A549 (cell line): ENCODE data around the gene P4HB. TPM values are rescaled to one million over a fixed set of nuclear protein-coding genes. Genes with fewer than 3 reads are reported as not detected.

Experiments used
- ATAC-seq, 2 experiments: fragments of 200-7000 bp in 1 of 2; fragments of >200 bp in 1 of 2; cut with Nextera tagmentation in 1 of 2; cut with Tn5 transposase in 1 of 2; 3 replicates each; pipeline versions ENCODE4 v1.8.0 to v1.9.1; 2018 to 2020; ENCODE audit warnings: mild to moderate bottlenecking in 1 of 2, moderate library complexity in 1 of 2
- CTCF ChIA-PET: fragments of 300-600 bp; sonication (Branson Sonifier 250); formaldehyde crosslinking; extraction: SDS; loops from one replicate; lab custom pipeline; 2021; ENCODE audit warnings: antibody characterized with exemption, inconsistent platforms; lab: Yijun Ruan, JAX
- POLR2A ChIA-PET: fragments of 350-600 bp; formaldehyde crosslinking; extraction: SDS; loops from one replicate; lab custom pipeline; 2021; ENCODE audit warnings: antibody characterized with exemption, inconsistent platforms; lab: Yijun Ruan, JAX
- DNase-seq, 2 experiments: peaks; one replicate each; pipeline versions ENCODE4 v3.0.0 to v3.0.0-alpha.2; 2011 to 2016; ENCODE audit warnings: low read depth in 1 of 2, low spot score in 1 of 2
- FAIRE-seq: peaks from 2 replicates; lab custom pipeline; 2011; peaks lifted over from hg19 to GRCh38; lab: Jason Lieb, UNC
- H3K27ac ChIP-seq, 2 experiments: fragments of >200 bp; sonication (Bioruptor Twin); formaldehyde crosslinking; 3 replicates each; pipeline ENCODE4 v1.5.1; 2016 to 2017
- H3K4me1 ChIP-seq: fragments of >200 bp; sonication (Bioruptor Twin); formaldehyde crosslinking; 3 replicates; pipeline ENCODE4 v1.6.1; 2016
- H3K4me2 ChIP-seq: fragments of >200 bp; sonication (Bioruptor Twin); formaldehyde crosslinking; 3 replicates; pipeline ENCODE4 v1.6.1; 2016
- H3K4me3 ChIP-seq: fragments of >200 bp; sonication (Bioruptor Twin); formaldehyde crosslinking; 3 replicates; pipeline ENCODE4 v1.5.1; 2016
- H3K9me3 ChIP-seq: fragments of >200 bp; sonication (Bioruptor Twin); formaldehyde crosslinking; 3 replicates; pipeline ENCODE4 v1.6.1; 2016
- CBX2 ChIP-seq: fragments of 200-600 bp; sonication (generic); IDR thresholded peaks from 2 replicates; pipeline ENCODE4 v1.6.1; 2016; ENCODE audit warnings: low read depth, mild to moderate bottlenecking, borderline replicate concordance
- CHD4 ChIP-seq: fragments of 200-600 bp; sonication (generic); IDR thresholded peaks from 2 replicates; pipeline ENCODE4 v1.6.1; 2016; ENCODE audit warnings: antibody characterized with exemption, mild to moderate bottlenecking, borderline replicate concordance
- EP300 ChIP-seq, 2 experiments: fragments of >200 bp; sonication (Bioruptor Twin); formaldehyde crosslinking; IDR thresholded peaks; 2 replicates in 1 of 2; 3 replicates in 1 of 2; pipeline ENCODE4 v1.6.1; 2016 to 2017
- FOXS1 ChIP-seq: fragments of 250-450 bp; sonication (Bioruptor Pico); IDR thresholded peaks from 2 replicates; pipeline ENCODE4 v1.5.0; 2020; ENCODE audit warnings: mild to moderate bottlenecking, moderate library complexity
- GATA3 ChIP-seq: IDR thresholded peaks from 2 replicates; pipeline ENCODE4 v1.6.1; 2012; ENCODE audit warnings: borderline replicate concordance
- HDAC2 ChIP-seq: fragments of 200-600 bp; sonication (generic); IDR thresholded peaks from 2 replicates; pipeline ENCODE4 v1.6.1; 2016
- HEYL ChIP-seq: fragments of 250-450 bp; sonication (Bioruptor Pico); IDR thresholded peaks from 2 replicates; pipeline ENCODE4 v1.8.0; 2021; ENCODE audit warnings: mild to moderate bottlenecking, moderate library complexity
- MYC ChIP-seq: IDR thresholded peaks from 2 replicates; pipeline ENCODE4 v1.6.1; 2012; ENCODE audit warnings: mild to moderate bottlenecking, inconsistent platforms, low read length, improper control_type of control experiment, borderline replicate concordance
- NFE2L2 ChIP-seq: fragments of 150-350 bp; conservative IDR thresholded peaks from 2 replicates; pipeline ENCODE4 v1.6.1; 2014; ENCODE audit warnings: low read length
- NPAS2 ChIP-seq: fragments of 250-450 bp; sonication (Bioruptor Pico); IDR thresholded peaks from 2 replicates; pipeline ENCODE4 v1.8.0; 2022; ENCODE audit warnings: mild to moderate bottlenecking, moderate library complexity, borderline replicate concordance
- PHF8 ChIP-seq: fragments of 200-600 bp; sonication (generic); IDR thresholded peaks from 2 replicates; pipeline ENCODE4 v1.6.1; 2016; ENCODE audit warnings: low read depth, mild to moderate bottlenecking, antibody characterized with exemption, moderate library complexity, borderline replicate concordance
- POLR2AphosphoS2 ChIP-seq: conservative IDR thresholded peaks from 2 replicates; pipeline ENCODE4 v1.6.1; 2012; ENCODE audit warnings: low read length, improper control_type of control experiment, inconsistent platforms
- RAD21 ChIP-seq, 2 experiments: fragments of >200 bp in 1 of 2; sonication (Bioruptor Twin) in 1 of 2; formaldehyde crosslinking in 1 of 2; IDR thresholded peaks in 1 of 2; conservative IDR thresholded peaks in 1 of 2; 2 replicates in 1 of 2; 3 replicates in 1 of 2; pipeline ENCODE4 v1.6.1; 2012 to 2018; ENCODE audit warnings: inconsistent platforms in 1 of 2
- RCOR1 ChIP-seq: fragments of 150-350 bp; IDR thresholded peaks from 2 replicates; pipeline ENCODE4 v1.6.1; 2014; ENCODE audit warnings: antibody characterized with exemption, low read length, low read depth
- RFX5 ChIP-seq: fragments of 450-650 bp; IDR thresholded peaks from 2 replicates; pipeline ENCODE4 v1.7.1; 2014; ENCODE audit warnings: antibody characterized with exemption, mild to moderate bottlenecking, moderate library complexity
- SMC3 ChIP-seq: fragments of >200 bp; sonication (Bioruptor Twin); formaldehyde crosslinking; IDR thresholded peaks from 3 replicates; pipeline ENCODE4 v1.6.1; 2018; ENCODE audit warnings: inconsistent platforms
- TFCP2L1 ChIP-seq: fragments of 250-450 bp; sonication (Bioruptor Pico); IDR thresholded peaks from 2 replicates; pipeline ENCODE4 v1.5.0; 2021; ENCODE audit warnings: mild to moderate bottlenecking
- TP53 ChIP-seq: fragments of 250-450 bp; sonication (Bioruptor Pico); IDR thresholded peaks from 2 replicates; pipeline ENCODE4 v1.5.0; 2021; ENCODE audit warnings: mild to moderate bottlenecking, moderate library complexity
- WGBS: methylation state at CpG from one replicate; pipeline ENCODE4 v1.1.6; 2017; ENCODE audit errors: missing lambda C conversion rate; 5-methylcytosine and 5-hydroxymethylcytosine counted together
- polyA plus RNA-seq, 4 experiments: library from polyadenylated mRNA; depleted of rRNA in 3 of 4; stranded (reverse); fragments of >200 nt; fragmentation: RNase III in 1 of 4; extraction: RNeasy Plus Mini Kit Qiagen cat#74134 plus additional on column Dnase treatment in 1 of 4; gene quantifications; 2 replicates in 3 of 4; 3 replicates in 1 of 4; pipeline ENCODE4 v1.2.3, GENCODE V29; 2011 to 2017
- TF ChIP-seq, protein P1 (sequence below): fragments of 150-350 bp; IDR thresholded peaks from 2 replicates; pipeline ENCODE4 v1.6.1; 2014; ENCODE audit warnings: low read depth, mild to moderate bottlenecking, low read length
- TF ChIP-seq, protein P2 (sequence below): fragments of 200-600 bp; sonication (generic); IDR thresholded peaks from 2 replicates; pipeline ENCODE4 v1.6.1; 2016; ENCODE audit warnings: antibody characterized with exemption, mild to moderate bottlenecking, moderate library complexity
- TF ChIP-seq, protein P3 (sequence below): fragments of 250-450 bp; sonication (Bioruptor Pico); IDR thresholded peaks from 2 replicates; pipeline ENCODE4 v1.5.0; 2021; ENCODE audit warnings: mild to moderate bottlenecking, moderate library complexity, borderline replicate concordance
- TF ChIP-seq, protein P4 (sequence below): fragments of >200 bp; sonication (Bioruptor Twin); formaldehyde crosslinking; IDR thresholded peaks from 3 replicates; pipeline ENCODE4 v1.6.1; 2016
- TF ChIP-seq, protein P5 (sequence below): fragments of 250-450 bp; sonication (Bioruptor Pico); IDR thresholded peaks from 2 replicates; pipeline ENCODE4 v1.5.0; 2020; ENCODE audit warnings: low read depth, mild to moderate bottlenecking, moderate library complexity
- TF ChIP-seq, protein P6 (sequence below): fragments of 450-650 bp; IDR thresholded peaks from 2 replicates; pipeline ENCODE4 v1.6.1; 2014; ENCODE audit warnings: antibody characterized with exemption
- TF ChIP-seq, protein P7 (sequence below): IDR thresholded peaks from 2 replicates; pipeline ENCODE4 v1.6.1; 2012
- TF ChIP-seq, protein P8 (sequence below): fragments of >200 bp; sonication (Bioruptor Twin); formaldehyde crosslinking; IDR thresholded peaks from 3 replicates; pipeline ENCODE4 v1.5.1; 2016

The P4HB gene
- polyA plus RNA-seq, 2 of the 4 experiments (the other 2 are of a cell fraction), result 102 to 622 TPM

DNA sequence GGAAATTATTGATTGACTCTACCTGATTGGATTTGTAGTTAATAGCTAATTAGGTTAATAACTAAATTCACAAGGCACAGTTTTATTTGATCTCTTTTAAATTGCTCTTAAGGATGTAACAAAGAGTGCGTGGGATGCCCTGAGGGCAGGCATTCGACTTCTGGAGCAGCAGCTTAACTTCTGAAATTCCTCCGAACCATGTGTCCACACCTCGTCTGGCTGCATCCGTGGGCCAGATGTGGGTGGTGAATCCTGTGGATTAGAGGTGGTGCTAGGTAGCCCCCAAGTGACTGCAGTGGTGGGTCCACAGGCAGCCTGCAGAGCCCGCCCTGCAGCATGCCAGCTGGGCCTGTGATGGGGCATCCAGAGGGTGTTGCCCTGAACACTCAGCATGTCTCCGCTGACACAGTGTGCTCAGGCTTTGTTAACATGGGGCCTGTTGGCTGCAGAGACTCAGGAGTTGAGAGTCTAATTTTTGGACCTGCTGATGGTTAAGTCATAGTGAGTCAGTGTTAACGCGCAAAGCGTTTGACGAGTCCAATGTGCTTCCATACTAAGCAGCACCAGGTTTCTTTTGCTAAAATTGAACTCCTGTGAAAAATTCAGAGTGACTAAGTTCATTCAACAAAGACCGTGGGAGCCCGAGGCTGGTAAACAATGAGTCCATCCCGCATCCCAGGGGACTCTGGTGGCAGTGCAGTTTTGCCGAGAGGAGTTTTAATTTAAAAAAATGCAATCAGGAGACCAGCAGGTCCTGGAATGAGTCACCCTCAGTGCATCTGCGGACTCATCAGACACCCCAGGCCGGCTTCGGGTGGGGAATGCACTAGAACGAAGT, 37.9 kb upstream of the P4HB start:
- ChIA-PET POLR2A (no interaction called here), CTCF (interaction anchor here (0.8 to 3.2 kb wide), 9 partner anchors 11 to 167 kb away, joined by 3 to 19 read pairs (median 5); no protein-coding TSS in a partner anchor)
- FAIRE-seq (peak; percentile 96), ATAC-seq (peak; percentile 82 to 84), DNase-seq (peak; percentile 69 to 87)
- Histone ChIP-seq H3K27ac (peak overlapping the region; percentile 75 to 88), H3K4me1 (peaks cover 34% of the 10 kb centered on the region), H3K4me3 (no peak overlapping the region), H3K4me2 (peak overlapping the region; percentile 63), H3K9me3 (no peaks in the 10 kb centered on the region)
- WGBS, result 14% methylated on average over 19 of the region's 19 CpGs
- TF ChIP-seq, protein P1, sequence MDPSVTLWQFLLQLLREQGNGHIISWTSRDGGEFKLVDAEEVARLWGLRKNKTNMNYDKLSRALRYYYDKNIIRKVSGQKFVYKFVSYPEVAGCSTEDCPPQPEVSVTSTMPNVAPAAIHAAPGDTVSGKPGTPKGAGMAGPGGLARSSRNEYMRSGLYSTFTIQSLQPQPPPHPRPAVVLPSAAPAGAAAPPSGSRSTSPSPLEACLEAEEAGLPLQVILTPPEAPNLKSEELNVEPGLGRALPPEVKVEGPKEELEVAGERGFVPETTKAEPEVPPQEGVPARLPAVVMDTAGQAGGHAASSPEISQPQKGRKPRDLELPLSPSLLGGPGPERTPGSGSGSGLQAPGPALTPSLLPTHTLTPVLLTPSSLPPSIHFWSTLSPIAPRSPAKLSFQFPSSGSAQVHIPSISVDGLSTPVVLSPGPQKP, result no peak
- TF ChIP-seq SMC3, result no peak
- no peak for TF ChIP-seq POLR2AphosphoS2
- TF ChIP-seq NPAS2, result no peak
- TF ChIP-seq GATA3, result no peak
- TF ChIP-seq RFX5, result no peak
- TF ChIP-seq, protein P2, sequence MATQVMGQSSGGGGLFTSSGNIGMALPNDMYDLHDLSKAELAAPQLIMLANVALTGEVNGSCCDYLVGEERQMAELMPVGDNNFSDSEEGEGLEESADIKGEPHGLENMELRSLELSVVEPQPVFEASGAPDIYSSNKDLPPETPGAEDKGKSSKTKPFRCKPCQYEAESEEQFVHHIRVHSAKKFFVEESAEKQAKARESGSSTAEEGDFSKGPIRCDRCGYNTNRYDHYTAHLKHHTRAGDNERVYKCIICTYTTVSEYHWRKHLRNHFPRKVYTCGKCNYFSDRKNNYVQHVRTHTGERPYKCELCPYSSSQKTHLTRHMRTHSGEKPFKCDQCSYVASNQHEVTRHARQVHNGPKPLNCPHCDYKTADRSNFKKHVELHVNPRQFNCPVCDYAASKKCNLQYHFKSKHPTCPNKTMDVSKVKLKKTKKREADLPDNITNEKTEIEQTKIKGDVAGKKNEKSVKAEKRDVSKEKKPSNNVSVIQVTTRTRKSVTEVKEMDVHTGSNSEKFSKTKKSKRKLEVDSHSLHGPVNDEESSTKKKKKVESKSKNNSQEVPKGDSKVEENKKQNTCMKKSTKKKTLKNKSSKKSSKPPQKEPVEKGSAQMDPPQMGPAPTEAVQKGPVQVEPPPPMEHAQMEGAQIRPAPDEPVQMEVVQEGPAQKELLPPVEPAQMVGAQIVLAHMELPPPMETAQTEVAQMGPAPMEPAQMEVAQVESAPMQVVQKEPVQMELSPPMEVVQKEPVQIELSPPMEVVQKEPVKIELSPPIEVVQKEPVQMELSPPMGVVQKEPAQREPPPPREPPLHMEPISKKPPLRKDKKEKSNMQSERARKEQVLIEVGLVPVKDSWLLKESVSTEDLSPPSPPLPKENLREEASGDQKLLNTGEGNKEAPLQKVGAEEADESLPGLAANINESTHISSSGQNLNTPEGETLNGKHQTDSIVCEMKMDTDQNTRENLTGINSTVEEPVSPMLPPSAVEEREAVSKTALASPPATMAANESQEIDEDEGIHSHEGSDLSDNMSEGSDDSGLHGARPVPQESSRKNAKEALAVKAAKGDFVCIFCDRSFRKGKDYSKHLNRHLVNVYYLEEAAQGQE, result no peak
- no peak for TF ChIP-seq HEYL
- TF ChIP-seq PHF8, result no peak
- TF ChIP-seq, protein P3, sequence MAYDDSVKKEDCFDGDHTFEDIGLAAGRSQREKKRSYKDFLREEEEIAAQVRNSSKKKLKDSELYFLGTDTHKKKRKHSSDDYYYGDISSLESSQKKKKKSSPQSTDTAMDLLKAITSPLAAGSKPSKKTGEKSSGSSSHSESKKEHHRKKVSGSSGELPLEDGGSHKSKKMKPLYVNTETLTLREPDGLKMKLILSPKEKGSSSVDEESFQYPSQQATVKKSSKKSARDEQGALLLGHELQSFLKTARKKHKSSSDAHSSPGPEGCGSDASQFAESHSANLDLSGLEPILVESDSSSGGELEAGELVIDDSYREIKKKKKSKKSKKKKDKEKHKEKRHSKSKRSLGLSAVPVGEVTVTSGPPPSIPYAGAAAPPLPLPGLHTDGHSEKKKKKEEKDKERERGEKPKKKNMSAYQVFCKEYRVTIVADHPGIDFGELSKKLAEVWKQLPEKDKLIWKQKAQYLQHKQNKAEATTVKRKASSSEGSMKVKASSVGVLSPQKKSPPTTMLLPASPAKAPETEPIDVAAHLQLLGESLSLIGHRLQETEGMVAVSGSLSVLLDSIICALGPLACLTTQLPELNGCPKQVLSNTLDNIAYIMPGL (CRISPR knock-in tag), result no peak
- no peak for TF ChIP-seq TP53 (CRISPR knock-in tag)
- TF ChIP-seq TFCP2L1 (CRISPR knock-in tag), result no peak
- TF ChIP-seq, protein P4, sequence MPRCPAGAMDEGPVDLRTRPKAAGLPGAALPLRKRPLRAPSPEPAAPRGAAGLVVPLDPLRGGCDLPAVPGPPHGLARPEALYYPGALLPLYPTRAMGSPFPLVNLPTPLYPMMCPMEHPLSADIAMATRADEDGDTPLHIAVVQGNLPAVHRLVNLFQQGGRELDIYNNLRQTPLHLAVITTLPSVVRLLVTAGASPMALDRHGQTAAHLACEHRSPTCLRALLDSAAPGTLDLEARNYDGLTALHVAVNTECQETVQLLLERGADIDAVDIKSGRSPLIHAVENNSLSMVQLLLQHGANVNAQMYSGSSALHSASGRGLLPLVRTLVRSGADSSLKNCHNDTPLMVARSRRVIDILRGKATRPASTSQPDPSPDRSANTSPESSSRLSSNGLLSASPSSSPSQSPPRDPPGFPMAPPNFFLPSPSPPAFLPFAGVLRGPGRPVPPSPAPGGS, result no peak
- TF ChIP-seq, protein P5, sequence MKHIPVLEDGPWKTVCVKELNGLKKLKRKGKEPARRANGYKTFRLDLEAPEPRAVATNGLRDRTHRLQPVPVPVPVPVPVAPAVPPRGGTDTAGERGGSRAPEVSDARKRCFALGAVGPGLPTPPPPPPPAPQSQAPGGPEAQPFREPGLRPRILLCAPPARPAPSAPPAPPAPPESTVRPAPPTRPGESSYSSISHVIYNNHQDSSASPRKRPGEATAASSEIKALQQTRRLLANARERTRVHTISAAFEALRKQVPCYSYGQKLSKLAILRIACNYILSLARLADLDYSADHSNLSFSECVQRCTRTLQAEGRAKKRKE (CRISPR knock-in tag), result 0 out of 2 replicates have a peak, but pooled peaks have one; percentile 54
- TF ChIP-seq, protein P6, sequence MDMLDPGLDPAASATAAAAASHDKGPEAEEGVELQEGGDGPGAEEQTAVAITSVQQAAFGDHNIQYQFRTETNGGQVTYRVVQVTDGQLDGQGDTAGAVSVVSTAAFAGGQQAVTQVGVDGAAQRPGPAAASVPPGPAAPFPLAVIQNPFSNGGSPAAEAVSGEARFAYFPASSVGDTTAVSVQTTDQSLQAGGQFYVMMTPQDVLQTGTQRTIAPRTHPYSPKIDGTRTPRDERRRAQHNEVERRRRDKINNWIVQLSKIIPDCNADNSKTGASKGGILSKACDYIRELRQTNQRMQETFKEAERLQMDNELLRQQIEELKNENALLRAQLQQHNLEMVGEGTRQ, result no peak
- peak; percentile 28; the same call in 1 of the 2 replicates for TF ChIP-seq FOXS1 (CRISPR knock-in tag)
- TF ChIP-seq CBX2, result no peak
- no peak for TF ChIP-seq EP300 (IDR thresholded peaks at IDR 0.05)
- TF ChIP-seq NFE2L2, result 0 out of 2 replicates have a peak, but pooled peaks have one; percentile 13
- TF ChIP-seq HDAC2, result no peak
- no peak; the same call in 1 of the 2 replicates for TF ChIP-seq MYC
- TF ChIP-seq CHD4, result no peak
- TF ChIP-seq RAD21 (conservative IDR thresholded peaks at IDR 0.05 in 1 of 2, IDR thresholded peaks at IDR 0.05 in 1 of 2), result 0 out of 5 replicates have a peak, but pooled peaks of 1 of the 2 experiments have one; percentile 13
- TF ChIP-seq RCOR1, result no peak
- TF ChIP-seq, protein P7, sequence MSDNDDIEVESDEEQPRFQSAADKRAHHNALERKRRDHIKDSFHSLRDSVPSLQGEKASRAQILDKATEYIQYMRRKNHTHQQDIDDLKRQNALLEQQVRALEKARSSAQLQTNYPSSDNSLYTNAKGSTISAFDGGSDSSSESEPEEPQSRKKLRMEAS, result peak; percentile 78
- TF ChIP-seq, protein P8, sequence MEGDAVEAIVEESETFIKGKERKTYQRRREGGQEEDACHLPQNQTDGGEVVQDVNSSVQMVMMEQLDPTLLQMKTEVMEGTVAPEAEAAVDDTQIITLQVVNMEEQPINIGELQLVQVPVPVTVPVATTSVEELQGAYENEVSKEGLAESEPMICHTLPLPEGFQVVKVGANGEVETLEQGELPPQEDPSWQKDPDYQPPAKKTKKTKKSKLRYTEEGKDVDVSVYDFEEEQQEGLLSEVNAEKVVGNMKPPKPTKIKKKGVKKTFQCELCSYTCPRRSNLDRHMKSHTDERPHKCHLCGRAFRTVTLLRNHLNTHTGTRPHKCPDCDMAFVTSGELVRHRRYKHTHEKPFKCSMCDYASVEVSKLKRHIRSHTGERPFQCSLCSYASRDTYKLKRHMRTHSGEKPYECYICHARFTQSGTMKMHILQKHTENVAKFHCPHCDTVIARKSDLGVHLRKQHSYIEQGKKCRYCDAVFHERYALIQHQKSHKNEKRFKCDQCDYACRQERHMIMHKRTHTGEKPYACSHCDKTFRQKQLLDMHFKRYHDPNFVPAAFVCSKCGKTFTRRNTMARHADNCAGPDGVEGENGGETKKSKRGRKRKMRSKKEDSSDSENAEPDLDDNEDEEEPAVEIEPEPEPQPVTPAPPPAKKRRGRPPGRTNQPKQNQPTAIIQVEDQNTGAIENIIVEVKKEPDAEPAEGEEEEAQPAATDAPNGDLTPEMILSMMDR, result no peak
